RWPE1 (cell line): Measurements from ENCODE around the gene PRXL2A.

Experiments
- CTCF ChIA-PET: fragments of 350-600 bp; sonication (Branson Sonifier 250); formaldehyde crosslinking; extraction: SDS; loops from one replicate; lab custom pipeline; 2021; lab: Yijun Ruan, JAX
- POLR2A ChIA-PET: fragments of 400-600 bp; formaldehyde crosslinking; extraction: SDS; loops from one replicate; lab custom pipeline; 2020; ENCODE audit warnings: antibody characterized with exemption; ENCODE audit not compliant: low non-redundant PET; lab: Yijun Ruan, JAX
- DNase-seq: peaks from one replicate; pipeline ENCODE4 v3.0.0; 2012; ENCODE audit warnings: low spot score
- H3K27ac ChIP-seq: fragments of 450-650 bp; 2 replicates; pipeline ENCODE4 v1.5.1; 2017
- CTCF ChIP-seq: fragments of 450-650 bp; conservative IDR thresholded peaks from 2 replicates; pipeline ENCODE4 v1.5.1; 2017; ENCODE audit warnings: low read depth, mild to moderate bottlenecking

Gene PRXL2A

GRCh38 chr10:80397014-80397413, 11.3 kb upstream of the PRXL2A start:
- no peak overlapping the region for H3K27ac ChIP-seq
- ChIA-PET CTCF (interaction anchor here (2.1 kb wide), 1 partner anchor 109 kb away, joined by 6 read pairs; no protein-coding TSS in a partner anchor), POLR2A (no interaction called here)
- no peak for TF ChIP-seq CTCF
- no peak for DNase-seq

GRCh38 chr10:80400136-80400804, 8.1 kb upstream of the PRXL2A start:
- ChIA-PET POLR2A (no interaction called here), CTCF (interaction anchor here (0.7 kb wide), 1 partner anchor 10 kb away, joined by 4 read pairs; no protein-coding TSS in a partner anchor)
- no peak for TF ChIP-seq CTCF
- no peak overlapping the region for H3K27ac ChIP-seq
- no peak for DNase-seq

GRCh38 chr10:80405035-80405434, 3.3 kb upstream of the PRXL2A start:
- ChIA-PET CTCF (no interaction called here), POLR2A (no interaction called here)
- no peak for DNase-seq
- no peak for TF ChIP-seq CTCF
- no peak overlapping the region for H3K27ac ChIP-seq

- POLR2A ChIA-PET = no interaction called here
- no peak for TF ChIP-seq CTCF
- DNase-seq = no peak
- CTCF ChIA-PET = no interaction called here
- no peak overlapping the region for H3K27ac ChIP-seq
These were observed 2.7 kb upstream of the PRXL2A start for GRCh38 chr10:80405626-80406025.

- no peak for DNase-seq
- no peak for TF ChIP-seq CTCF
- CTCF ChIA-PET = interaction anchor here (0.6 kb wide), 1 partner anchor 212 kb away, joined by 3 read pairs; no protein-coding TSS in a partner anchor
- H3K27ac ChIP-seq = no peak overlapping the region
- POLR2A ChIA-PET = no interaction called here
These were observed 2.1 kb upstream of the PRXL2A start for GRCh38 chr10:80406204-80406603.

GRCh38 chr10:80407812-80408241, 524 bp upstream of the PRXL2A start:
- DNase-seq = no peak
- CTCF ChIA-PET = interaction anchor here (0.6 to 1.2 kb wide), 6 partner anchors 11 to 98 kb away, joined by 3 to 4 read pairs (median 4); no protein-coding TSS in a partner anchor
- TF ChIP-seq CTCF = no peak
- H3K27ac ChIP-seq = no peak overlapping the region
- POLR2A ChIA-PET = interaction anchor here (0.5 to 1.1 kb wide), 4 partner anchors 10 to 43 kb away, joined by 3 to 5 read pairs (median 4); no protein-coding TSS in a partner anchor
